ENCODE results near the gene TFCP2L1.

DNA sequence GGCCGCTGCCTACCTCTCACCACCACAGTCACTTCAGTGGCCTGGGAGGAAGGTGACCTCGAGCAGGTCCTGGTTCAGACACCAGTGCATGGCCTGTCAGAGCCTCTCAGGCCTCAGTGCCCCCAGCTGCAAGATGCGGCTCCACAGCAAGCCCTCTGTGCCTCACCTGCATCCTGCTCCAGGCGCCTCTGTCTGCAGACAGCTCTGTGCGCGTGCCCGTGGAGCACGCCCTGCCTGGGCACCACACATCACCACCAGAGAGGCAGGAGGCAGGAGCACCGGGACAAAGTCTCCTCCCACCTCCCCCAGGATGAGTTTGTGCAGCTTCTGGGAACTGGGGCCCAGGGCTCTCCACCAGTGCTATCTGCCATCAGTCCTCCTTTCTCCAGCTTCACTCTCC, 98.7 kb downstream of the TFCP2L1 start:
- TF ChIP-seq, protein P1, sequence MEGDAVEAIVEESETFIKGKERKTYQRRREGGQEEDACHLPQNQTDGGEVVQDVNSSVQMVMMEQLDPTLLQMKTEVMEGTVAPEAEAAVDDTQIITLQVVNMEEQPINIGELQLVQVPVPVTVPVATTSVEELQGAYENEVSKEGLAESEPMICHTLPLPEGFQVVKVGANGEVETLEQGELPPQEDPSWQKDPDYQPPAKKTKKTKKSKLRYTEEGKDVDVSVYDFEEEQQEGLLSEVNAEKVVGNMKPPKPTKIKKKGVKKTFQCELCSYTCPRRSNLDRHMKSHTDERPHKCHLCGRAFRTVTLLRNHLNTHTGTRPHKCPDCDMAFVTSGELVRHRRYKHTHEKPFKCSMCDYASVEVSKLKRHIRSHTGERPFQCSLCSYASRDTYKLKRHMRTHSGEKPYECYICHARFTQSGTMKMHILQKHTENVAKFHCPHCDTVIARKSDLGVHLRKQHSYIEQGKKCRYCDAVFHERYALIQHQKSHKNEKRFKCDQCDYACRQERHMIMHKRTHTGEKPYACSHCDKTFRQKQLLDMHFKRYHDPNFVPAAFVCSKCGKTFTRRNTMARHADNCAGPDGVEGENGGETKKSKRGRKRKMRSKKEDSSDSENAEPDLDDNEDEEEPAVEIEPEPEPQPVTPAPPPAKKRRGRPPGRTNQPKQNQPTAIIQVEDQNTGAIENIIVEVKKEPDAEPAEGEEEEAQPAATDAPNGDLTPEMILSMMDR (IDR thresholded peaks at IDR 0.05; ENCODE audit: insufficient read depth, low read length, poor library complexity, severe bottlenecking) = no peak
- no peak for TF ChIP-seq EZH2phosphoT487 (conservative IDR thresholded peaks at IDR 0.05; ENCODE audit: low read length)
